Measurements from ENCODE around the gene SUMF1.
A peak's percentile ranks its signal among the peaks of the same experiment; 100 is the strongest.

- TF ChIP-seq CTCF (optimal IDR thresholded peaks at IDR 0.05 in 1 of 3, IDR thresholded peaks at IDR 0.05 in 1 of 3, conservative IDR thresholded peaks at IDR 0.05 in 1 of 3; ENCODE audit: extremely low read depth in 1 of 3, insufficient read depth in 2 of 3, low read length in 3 of 3) (peak in 2 of 3 experiments; percentile 11 to 43), EZH2 (IDR thresholded peaks at IDR 0.05; ENCODE audit: low read length) (no peak)
Measured at GRCh38 chr3:4314688-4315087, 152.4 kb downstream of the SUMF1 start.

Measured in keratinocyte (primary cell).